HG03139 (cell line): ENCODE data around the gene PRRG3.

Experiments
- ATAC-seq: cut with Tn5 transposase; IDR thresholded peaks from one replicate; pipeline ENCODE4 v1.9.1; 2021; ENCODE audit not compliant: unreplicated experiment

The PRRG3 gene

DNA sequence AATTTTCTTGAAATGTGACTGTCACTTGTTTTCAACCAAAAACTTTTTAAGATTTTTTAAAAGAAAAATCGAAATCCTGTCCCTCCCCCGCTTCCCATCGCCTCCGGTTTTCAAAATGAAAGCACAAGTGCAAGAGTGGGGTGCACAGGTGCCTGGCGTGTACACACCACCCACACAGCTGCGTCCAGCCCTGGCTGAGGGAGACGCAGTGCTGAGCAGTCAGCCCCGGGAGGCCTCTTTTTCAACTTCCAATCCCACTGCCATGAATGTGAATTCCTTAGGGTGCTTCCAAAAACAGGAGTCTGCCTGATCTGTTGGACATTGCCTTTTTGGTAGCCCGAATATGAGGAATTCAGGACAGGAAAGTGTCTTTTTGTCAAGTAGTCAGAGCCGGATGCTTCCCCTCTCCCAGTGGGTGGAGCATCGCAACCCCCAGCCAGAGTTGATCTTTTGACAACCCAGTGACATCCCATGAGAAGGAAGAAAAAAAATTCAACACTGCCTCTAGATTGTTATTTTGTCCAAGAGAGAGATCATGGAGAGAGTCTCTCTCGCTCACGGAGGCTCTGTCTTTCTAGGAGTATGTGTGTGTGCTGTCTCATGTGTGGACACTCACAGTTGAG, 8.9 kb downstream of the PRRG3 start:
- ATAC-seq = no peak

DNA sequence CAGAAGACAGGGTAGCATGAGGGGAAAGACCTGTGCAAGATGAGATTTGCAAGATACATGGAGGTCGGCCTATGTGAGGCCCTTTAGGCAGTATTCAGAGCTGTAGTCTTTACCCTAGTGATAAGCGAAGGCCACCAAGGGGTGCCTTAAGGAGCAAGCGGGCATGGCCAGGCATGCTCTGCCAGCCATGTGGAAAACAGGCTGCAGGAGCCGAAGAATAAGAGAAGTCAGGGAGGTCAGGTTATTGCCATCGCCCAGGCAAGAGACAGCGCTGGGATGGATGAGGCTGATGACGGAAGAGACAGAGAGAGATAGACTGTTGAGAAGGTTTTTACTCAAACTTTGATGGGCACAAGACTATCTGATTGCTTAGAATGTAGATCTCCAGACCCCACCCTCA, 13.6 kb downstream of the PRRG3 start:
- ATAC-seq = no peak

DNA sequence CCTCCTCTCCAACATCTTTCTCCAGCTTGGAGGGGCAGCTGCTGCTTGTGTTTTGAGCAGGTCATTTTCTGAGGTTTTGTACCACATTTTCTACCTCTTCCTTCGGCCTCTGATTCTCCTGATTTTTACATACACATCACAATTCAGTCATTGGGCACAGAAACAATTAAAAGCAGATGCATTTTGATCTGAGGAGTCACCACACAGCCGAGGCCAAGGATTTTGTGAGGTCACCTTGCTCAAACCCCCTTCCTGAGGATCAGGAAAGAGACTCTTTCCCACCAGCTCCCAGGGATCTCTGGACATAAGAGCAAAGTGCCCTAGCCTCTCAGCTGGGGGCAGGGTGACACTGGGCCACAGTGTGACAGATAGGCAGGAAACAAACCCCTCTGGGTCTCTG, 15.2 kb downstream of the PRRG3 start:
- ATAC-seq = no peak

DNA sequence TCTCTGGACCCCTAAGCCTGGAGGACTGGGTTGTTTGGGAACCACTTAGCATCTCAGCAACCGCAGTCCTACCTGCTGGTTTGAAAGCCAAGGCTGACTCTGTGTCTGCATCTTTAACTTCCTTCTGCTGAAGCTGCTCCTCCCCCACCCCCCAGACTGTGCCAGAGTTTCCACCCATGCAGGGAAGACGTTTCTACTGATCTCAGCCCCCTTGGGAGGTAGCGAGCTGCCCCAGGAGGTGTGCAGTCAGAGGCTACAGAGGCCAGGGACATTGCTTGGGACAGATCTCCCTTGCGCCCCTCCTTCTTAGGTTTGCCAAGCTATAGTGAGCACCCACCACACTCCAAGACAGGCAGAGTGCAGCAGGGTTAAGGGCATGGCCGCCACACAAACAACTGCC, 15.9 kb downstream of the PRRG3 start:
- ATAC-seq = no peak

DNA sequence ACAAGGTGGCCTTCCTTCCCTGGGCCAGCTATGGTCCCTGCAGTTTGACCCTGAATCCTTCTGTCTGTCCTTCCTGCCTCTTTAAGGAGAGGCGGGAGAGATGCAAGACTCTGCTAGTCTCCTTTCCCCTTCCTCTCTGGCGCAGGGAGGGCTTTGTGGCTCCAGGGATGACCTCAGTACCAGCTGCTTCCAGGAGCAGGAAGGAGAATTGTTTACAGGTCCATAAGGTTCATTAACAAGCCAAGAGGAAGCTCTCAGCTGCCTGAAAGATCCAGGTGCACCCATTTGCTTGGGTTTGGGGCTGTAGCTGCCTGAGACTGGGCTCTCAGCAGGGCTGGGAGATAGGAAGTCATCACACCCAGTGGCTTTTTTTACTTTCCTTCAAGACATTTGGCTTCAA, 16.5 kb downstream of the PRRG3 start:
- ATAC-seq = no peak

DNA sequence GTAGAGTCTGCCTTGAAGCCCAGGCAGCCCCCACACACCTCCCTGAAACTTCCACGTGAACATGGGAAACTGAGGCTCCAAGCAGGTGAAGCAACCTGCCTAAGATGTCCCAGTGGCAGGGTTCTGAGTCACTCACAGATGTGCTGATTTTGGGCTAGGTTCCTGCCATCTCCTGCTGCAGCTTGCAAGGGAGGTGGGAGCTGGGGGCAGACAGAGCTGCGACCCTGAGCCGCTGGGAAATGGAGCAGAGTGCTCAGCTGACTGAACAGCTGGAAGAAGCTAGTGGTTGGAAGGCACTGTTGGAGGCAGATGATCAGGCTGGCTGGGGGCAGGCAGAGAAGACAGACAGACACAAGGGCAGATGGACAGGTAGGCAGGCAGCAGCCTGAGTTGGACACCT, 17.0 kb downstream of the PRRG3 start:
- no peak for ATAC-seq

DNA sequence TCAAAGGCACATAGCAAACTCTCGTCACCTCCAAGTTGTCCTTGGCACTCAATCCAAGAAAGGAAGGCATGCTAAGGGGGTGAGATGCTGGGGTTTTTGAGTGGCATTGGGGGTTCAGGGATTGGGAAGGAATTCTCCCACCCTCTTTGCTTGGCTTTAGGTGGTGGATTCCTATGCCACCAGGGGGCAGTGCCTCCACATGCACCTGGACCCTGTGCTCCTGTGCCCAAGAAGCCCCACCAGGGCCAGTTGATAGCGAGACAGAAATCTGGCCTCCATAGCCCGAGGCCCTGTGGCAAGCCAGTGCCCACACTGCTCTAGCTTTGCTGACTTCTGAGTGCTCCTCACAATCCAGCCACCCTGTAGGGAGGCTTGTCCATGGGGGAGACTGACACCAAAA, 18.6 kb downstream of the PRRG3 start:
- ATAC-seq = no peak

DNA sequence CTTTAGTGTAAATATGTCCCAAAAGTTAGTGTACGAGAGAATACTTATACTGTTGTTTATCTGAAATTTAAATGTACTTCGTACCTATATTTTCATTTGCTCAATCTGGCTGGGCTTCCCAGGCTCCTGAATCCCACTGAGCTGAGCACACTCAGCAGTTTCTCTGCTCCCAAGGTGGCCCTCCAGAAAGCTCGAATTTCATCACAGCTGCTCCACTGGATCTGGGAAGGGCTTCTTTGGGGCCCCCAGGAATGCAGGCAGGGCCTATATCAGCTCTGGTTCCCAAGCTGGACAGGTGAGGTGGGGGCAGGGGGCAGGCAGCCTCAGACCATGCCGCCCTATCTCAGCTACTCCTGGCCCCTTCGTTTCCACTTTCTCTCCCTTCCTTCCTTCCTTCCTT, 19.1 kb downstream of the PRRG3 start:
- ATAC-seq = no peak

DNA sequence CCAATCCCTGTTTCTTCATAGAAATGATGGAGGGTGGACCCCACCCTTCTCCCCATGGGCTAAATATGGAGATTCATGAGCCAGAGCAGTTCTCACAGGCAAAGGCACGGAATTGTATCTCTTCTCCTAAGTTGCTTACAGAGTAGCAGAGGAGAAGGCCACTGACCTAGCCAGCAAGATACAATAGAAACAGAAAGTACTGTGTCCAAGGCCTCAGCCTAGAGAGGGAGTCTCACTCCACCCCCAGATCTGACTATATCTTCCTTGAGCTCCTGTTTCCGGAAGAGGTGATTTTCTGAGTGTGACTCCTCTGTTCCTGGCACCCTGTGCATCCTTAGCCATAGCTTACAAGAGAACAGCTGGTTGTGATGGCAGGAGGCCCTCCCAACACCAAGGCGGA, 20.5 kb downstream of the PRRG3 start, which contains the start of gene FATE1:
FATE1 (plus strand) TSS at position 284 of the 400 bp plus-strand sequence; CDS start at position 369, 85 bp downstream.
- ATAC-seq = no peak

DNA sequence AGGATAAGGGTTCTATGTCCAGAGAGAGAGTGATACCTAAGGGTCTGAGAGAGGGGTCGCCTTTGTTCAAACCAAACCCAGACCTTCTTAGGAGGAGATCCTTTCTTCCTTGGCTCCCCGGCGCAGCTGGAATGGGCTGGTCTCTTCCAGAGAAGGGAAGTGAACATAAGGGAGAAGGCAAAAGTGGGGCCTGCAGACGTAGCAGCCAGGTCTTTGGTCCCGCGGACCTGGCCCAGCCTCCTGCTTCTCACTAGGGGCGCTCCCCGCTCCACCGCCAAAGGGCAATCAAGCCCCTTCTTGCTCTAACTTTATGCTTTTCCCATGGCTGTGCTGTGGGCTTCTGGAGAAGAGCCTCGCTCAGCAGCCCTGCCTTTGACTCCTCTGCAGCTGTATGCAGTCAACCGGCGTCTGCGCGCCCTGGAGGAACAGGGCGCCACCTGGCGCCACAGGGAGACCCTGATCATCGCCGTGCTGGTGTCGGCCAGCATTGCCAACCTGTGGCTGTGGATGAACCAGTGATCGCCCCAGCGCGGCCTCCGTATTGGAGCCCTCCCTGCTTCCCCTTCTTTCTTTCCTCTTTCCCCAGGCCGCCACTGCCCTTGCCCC, 27.1 kb downstream of the PRRG3 start:
- ATAC-seq = no peak

DNA sequence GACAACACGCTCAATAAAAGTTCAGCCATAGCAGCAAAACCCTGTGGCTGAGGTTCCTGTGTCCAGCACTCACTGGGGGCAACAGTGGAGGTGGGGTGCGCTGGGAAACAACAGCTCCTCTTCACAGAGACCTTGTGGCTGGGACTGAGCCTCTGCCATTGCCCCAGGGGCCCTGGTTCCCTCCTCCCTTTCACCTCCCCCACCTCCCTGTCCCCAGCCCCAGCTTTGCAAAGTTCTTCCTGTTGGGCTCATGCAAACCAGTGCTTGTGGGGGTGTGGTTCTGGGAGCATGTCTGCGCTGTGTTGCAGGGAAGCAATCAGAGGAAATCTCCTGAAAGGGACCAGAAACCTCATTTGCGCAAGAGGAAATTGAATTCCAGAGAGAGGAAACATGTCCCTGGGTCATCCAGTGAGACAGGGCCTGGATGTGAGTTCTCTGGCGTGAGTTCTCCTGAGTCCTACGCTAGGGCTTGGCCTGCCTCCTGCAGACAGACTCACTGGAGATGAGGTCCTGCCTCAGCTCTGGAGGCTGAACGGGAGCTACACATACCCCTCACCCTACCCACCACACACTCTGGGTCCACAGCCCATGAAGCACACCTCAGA, 28.0 kb downstream of the PRRG3 start:
- no peak for ATAC-seq

DNA sequence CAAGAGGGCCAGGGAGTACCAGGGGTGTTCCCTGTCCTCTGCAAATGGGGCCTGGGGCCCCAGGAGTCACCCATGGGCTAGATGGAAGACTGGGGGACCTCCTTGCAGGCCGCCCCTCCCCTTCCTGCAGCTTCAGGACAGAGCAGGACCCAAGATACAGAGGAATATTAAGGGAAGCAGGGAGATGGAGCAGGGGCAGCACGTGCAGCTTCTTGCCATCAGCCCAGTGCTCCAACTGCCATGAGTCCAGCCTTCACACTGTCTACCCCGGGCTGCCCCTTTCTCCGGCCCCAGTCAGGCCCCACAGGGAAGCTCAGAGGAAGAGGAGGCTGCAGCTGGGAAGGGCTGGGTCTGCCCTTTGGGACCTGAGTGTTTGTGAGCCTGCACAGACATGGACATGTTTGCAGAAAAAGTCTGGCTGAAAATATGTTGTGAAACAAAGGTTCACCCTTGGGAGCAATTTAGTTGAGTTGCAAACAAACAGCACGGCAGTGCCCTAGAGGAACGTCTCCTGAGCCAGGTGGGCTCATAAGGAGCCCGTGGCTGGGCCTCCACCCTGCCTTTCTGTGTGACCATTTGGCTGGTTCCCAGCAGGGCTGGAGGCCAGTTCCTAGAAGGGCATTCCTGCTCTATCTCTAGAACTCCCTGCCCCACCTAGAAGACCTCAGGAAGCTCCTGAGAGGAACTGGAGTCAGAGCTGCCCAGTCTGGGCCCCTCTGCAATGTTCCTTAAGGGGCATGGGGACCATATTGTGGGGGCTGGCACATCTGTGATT, 29.5 kb downstream of the PRRG3 start:
- ATAC-seq = no peak

DNA sequence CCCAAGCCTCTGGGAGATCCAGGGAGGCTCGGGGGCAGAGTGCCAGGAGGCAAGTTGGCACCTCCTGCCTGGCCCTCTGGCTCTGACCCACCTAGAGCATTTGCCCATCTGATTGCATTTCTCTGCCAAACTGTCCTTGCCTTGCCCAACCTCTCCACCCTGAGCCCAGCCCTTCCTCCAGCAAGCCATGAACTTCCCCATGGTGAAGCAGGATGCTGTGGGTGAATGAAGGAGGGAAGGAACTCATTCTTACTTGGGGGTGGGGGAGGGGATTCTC, 30.0 kb downstream of the PRRG3 start:
- no peak for ATAC-seq

DNA sequence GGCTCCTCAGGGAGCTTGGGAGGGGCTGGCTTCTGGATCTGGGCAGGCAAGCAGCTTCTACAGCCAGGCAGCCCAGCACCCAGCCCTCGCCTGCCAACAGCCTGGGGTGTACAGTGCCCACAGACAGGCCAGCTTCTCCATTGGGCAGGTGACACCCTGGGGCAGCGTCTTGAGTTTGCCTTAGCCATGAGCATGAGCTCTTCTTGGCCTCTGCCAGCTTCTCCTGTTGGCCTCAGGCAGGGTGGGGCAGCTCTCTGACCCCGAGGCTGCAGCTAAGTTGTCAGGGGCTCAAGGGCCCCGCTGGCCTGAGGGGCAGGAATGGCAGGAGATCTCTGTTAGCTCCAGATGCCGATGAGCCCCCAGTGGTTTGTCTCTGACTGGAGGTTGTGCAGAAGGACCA, 31.5 kb downstream of the PRRG3 start:
- no peak for ATAC-seq

DNA sequence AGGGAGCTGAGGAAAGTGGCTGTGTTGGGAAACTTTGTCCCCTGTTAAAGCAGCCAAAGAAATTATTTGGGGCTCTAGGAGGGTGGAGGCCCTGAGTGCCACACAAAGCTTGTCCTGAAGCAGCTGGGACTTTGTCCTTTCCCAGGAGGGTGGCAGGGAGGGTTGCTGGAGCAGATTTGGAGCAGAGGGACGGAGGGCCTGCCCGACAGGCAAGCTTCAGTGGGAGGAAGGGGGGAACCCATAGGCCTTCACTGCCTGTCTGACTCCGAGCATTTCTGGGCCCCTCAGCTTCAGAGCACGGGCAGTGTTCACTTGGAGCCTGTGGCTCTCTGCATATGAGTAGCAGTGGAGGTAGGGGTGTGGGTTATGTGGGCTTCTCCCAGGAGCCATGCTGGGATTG, 32.1 kb downstream of the PRRG3 start:
- no peak for ATAC-seq

DNA sequence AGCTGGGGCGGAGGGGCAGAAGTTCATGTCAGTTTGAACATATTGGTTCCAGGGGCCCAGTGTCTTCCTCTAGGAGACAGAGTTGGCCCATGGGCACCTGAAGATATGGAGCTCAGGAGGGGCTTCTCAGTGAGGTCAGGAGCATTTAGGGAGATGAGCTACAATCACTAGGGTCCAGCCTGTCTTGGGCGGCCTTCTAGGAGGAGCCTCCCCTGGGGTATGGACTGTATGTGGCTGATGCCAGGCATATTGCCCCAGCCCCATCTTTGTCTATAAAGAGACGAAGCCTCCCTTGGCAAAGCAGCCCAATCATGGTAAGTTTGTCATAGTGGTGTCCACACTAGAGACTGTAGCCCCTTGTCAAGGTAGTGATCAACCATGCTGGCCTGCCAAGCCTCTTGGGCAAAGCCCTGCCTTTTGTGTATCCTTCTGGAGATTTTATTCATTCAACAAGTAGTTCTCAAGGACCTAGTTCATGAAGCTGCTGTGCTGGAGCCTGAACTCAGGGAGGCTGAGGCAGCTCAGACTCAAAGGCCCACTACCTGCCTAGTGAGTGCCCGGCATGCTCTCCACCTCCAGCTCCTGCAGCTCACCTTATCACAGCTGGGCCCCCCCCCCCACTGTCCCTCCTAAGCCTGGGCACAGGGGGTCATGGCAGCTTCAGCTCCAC, 33.9 kb downstream of the PRRG3 start:
- ATAC-seq = no peak

DNA sequence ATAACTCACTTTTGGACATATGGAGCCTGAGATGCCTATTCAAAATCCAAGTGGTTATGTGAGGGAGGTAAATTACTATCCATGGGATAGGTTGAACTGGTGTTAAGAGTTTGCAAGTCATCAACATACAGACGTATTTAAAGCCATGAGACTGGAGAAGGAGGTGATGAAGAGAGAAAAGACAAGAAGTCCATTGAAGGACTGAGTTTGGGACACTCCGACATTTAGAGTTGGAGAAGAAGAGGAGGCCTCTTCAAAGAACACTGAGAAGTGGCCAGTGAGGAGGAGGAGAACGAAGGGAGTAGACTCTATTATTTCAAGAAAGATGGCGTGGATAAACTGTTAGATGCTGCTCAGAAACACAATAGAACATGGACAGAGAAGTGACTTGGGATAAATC, 39.2 kb downstream of the PRRG3 start, which contains the start of gene CNGA2:
CNGA2 (plus strand) TSS at position 301 of the 400 bp plus-strand sequence. CDS start 3,738 bp downstream, outside the sequence.
- no peak for ATAC-seq

DNA sequence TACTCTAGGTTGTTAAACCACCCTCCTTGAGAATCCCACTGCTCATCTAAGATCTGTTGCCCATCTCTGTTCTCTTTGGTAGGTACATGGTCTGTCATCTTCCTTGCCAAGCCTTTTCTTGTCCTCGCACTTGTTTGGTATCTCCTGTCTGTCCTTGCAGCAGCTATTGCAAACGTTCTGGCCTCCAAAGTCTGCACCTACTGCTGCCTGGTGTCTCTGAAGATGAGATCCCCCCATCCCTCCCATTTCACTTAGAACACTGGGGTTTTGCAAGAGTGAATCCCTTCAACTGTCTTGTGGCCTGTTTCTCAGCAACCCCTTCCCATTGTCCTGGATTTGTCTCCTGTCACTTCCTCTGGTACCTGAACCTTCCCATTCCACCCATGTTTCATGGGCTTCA, 40.0 kb downstream of the PRRG3 start:
- no peak for ATAC-seq

DNA sequence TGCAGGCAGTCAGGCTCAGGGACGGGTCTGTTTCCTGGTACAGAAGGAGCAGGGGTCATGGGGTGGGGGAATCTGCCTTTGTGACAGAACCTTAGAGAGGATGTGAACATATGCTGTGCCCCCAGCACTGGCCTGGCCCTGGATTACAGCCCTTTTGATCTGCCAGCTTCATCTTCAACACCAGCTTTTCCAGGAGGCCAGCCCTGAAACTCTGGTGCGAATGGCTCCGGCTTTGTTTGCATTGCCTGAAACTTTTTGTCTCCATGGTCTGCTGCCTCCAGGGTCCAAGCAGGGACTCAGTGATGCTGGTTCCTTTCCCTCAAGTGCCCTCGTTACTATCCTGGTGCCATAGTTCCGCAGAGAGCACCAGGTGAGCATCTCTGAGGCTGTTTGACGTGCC, 41.4 kb downstream of the PRRG3 start:
- ATAC-seq = no peak

DNA sequence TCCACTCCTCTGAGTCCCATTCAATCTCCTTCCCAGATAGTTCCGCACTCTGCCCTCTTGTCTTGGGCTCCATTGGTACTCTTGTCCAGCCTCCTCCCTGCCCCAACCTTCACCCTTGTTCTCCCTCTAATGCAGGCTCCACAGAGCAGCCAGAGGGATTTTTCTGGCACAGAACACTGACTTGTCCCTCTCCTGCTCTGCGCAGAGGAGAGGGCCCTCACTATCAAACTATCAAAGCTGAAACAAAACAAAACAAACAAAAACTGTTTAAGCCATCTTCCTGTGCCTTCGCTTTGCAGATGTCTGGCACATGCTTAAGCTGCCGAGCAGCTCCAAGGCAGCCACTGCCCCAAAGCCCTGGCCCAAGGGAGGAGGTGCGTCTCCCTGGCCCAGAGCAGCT, 42.2 kb downstream of the PRRG3 start:
- no peak for ATAC-seq

DNA sequence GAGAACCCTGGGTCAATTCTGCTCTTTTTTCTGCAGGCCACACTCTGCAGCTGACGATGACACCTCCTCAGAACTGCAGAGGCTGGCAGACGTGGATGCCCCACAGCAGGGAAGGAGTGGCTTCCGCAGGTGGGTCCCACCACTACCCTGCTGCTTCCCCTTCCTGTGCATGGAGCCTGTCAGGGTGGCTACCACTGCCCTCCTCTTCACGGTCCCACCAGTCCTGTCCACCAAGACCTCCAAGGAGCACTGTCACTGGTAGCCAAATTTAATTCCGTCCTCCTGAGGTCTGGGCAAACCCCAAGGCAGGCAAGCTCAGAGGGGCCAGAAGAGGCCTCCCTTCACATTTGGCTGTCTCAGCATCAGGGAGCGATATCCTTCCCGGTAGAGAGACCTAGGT, 43.5 kb downstream of the PRRG3 start:
- ATAC-seq = no peak

DNA sequence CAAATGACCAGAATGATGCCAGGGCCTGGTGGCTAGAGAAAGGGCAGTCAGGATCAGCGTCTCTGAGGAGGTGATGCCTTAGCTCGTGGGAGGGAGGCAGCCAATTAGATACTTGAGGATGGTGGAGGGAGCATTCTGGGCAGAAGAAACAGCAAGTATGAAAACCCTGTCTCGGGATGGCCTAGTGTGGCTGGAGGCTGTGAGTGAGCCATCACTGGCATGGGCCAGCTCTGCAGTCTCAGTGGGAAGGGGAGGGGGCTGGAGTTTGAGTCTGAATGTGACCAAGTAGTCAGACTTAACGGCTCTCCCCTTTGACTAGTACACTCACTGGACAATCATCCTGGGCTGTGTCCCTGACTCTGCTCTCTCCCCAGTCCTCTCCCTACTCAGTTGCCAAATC, 46.3 kb downstream of the PRRG3 start:
- no peak for ATAC-seq
